ENCODE data around the gene OPTC.

DNA sequence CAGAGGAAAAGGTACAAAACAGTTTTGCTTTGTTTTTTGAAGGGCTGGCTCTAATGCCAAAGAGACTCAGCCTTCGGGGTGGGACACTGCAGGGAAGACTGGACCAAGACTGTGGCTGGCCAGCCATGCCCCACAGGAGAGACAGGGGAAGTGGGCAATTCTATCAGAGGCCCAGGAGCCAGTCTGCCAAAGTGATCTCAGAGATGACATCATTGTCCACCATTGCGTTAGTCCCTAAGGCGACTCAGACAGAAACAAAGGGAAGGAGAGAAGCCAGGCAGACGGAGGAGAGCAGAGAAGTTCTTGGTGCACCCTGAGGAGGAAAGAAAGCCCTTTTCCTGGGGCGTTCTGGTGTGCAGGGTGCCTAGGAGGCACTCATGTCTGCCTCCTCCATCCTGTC lies 26.4 kb downstream of the OPTC start:
- TF ChIP-seq ZNF473 (tag by site-specific recombination; IDR thresholded peaks at IDR 0.05) (no peak), ZNF274 (IDR thresholded peaks at IDR 0.05; ENCODE audit: low read length) (no peak), ZNF274 (tag by site-specific recombination; IDR thresholded peaks at IDR 0.05; ENCODE audit: borderline replicate concordance) (no peak), ZNF24 (tag by site-specific recombination; IDR thresholded peaks at IDR 0.05) (no peak)
- TF ChIP-seq, protein P1, sequence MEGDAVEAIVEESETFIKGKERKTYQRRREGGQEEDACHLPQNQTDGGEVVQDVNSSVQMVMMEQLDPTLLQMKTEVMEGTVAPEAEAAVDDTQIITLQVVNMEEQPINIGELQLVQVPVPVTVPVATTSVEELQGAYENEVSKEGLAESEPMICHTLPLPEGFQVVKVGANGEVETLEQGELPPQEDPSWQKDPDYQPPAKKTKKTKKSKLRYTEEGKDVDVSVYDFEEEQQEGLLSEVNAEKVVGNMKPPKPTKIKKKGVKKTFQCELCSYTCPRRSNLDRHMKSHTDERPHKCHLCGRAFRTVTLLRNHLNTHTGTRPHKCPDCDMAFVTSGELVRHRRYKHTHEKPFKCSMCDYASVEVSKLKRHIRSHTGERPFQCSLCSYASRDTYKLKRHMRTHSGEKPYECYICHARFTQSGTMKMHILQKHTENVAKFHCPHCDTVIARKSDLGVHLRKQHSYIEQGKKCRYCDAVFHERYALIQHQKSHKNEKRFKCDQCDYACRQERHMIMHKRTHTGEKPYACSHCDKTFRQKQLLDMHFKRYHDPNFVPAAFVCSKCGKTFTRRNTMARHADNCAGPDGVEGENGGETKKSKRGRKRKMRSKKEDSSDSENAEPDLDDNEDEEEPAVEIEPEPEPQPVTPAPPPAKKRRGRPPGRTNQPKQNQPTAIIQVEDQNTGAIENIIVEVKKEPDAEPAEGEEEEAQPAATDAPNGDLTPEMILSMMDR (tag by site-specific recombination; IDR thresholded peaks at IDR 0.05) = no peak
